GM23338 (cell line): Measurements from ENCODE around the gene CNTNAP2. TPM values are rescaled to one million over a fixed set of nuclear protein-coding genes. Genes with fewer than 3 reads are reported as not detected.

Experiments
- ATAC-seq: fragments of 200-7000 bp; cut with Tn5 transposase; 3 replicates; pipeline ENCODE4 v1.9.1; 2020
- DNase-seq: peaks from one replicate; pipeline ENCODE4 v3.0.0-alpha.2; 2015; ENCODE audit warnings: low spot score
- H2AFZ ChIP-seq: fragments of 200-600 bp; sonication (generic); 2 replicates; pipeline ENCODE4 v1.8.0; 2016; ENCODE audit warnings: antibody characterized with exemption, mild to moderate bottlenecking, moderate library complexity
- H3F3A ChIP-seq: fragments of 200-600 bp; sonication (generic); replicated peaks from 2 replicates; pipeline ENCODE4 v1.8.0; 2017; ENCODE audit warnings: antibody characterized with exemption, mixed run types, low read depth
- H3K27ac ChIP-seq: fragments of 200-600 bp; sonication (generic); 2 replicates; pipeline ENCODE4 v1.6.1; 2016; ENCODE audit warnings: low read depth
- H3K27me3 ChIP-seq: fragments of 200-600 bp; sonication (generic); 2 replicates; pipeline ENCODE4 v1.8.0; 2016; ENCODE audit warnings: mild to moderate bottlenecking, mixed run types, moderate library complexity; ENCODE audit not compliant: insufficient read depth
- H3K36me3 ChIP-seq: fragments of 200-600 bp; sonication (generic); 2 replicates; pipeline ENCODE4 v1.8.0; 2016; ENCODE audit warnings: mild to moderate bottlenecking; ENCODE audit not compliant: insufficient read depth
- H3K4me1 ChIP-seq: fragments of 200-600 bp; sonication (generic); 2 replicates; pipeline ENCODE4 v1.8.0; 2016; ENCODE audit warnings: mild to moderate bottlenecking, moderate library complexity; ENCODE audit not compliant: insufficient read depth
- H3K4me2 ChIP-seq: fragments of 200-600 bp; sonication (generic); 2 replicates; pipeline ENCODE4 v1.7.1; 2017; ENCODE audit warnings: mixed run types
- H3K4me3 ChIP-seq: fragments of 200-600 bp; sonication (generic); 2 replicates; pipeline ENCODE4 v1.6.1; 2016; ENCODE audit warnings: mixed run types
- H3K79me2 ChIP-seq: fragments of 200-600 bp; sonication (generic); replicated peaks from 2 replicates; pipeline ENCODE4 v1.8.0; 2017; ENCODE audit warnings: mild to moderate bottlenecking; ENCODE audit not compliant: insufficient read depth
- H3K9me2 ChIP-seq: fragments of 200-600 bp; sonication (generic); 2 replicates; pipeline ENCODE4 v1.8.0; 2017; ENCODE audit not compliant: insufficient read depth
- H4K20me1 ChIP-seq: fragments of 200-600 bp; sonication (generic); replicated peaks from 2 replicates; pipeline ENCODE4 v1.8.0; 2017; ENCODE audit warnings: mild to moderate bottlenecking; ENCODE audit not compliant: insufficient read depth
- H3K27ac Mint-ChIP-seq: 2 replicates; pipeline ENCODE4 v1.8.0; 2020; ENCODE audit warnings: inconsistent platforms, mild to moderate bottlenecking, moderate library complexity, mixed read lengths
- H3K27me3 Mint-ChIP-seq: 3 replicates; pipeline ENCODE4 v1.8.0; 2022; ENCODE audit warnings: low read depth, mild to moderate bottlenecking, moderate library complexity, mixed read lengths, inconsistent platforms; ENCODE audit not compliant: insufficient read depth, poor library complexity
- H3K36me3 Mint-ChIP-seq: 3 replicates; pipeline ENCODE4 v1.8.0; 2021; ENCODE audit warnings: low read depth, mild to moderate bottlenecking, inconsistent platforms, moderate library complexity, mixed read lengths
- H3K4me1 Mint-ChIP-seq: 3 replicates; pipeline ENCODE4 v1.8.0; 2020; ENCODE audit warnings: mild to moderate bottlenecking, inconsistent platforms, mixed read lengths
- H3K4me3 Mint-ChIP-seq: 3 replicates; pipeline ENCODE4 v1.8.0; 2021; ENCODE audit warnings: moderate library complexity, mild to moderate bottlenecking, inconsistent platforms, mixed read lengths
- H3K9me3 Mint-ChIP-seq: 3 replicates; pipeline ENCODE4 v1.8.0; 2020; ENCODE audit warnings: moderate library complexity, mild to moderate bottlenecking, inconsistent platforms, mixed read lengths
- CREB1 ChIP-seq: fragments of 250-450 bp; sonication (Bioruptor Pico); IDR thresholded peaks from 2 replicates; pipeline ENCODE4 v1.5.0; 2020; ENCODE audit warnings: low read depth, mild to moderate bottlenecking, moderate library complexity
- EZH2 ChIP-seq: fragments of 200-600 bp; sonication (generic); IDR thresholded peaks from one replicate; pipeline ENCODE4 v1.8.0; 2017; ENCODE audit warnings: antibody characterized with exemption, mild to moderate bottlenecking, low read depth; ENCODE audit not compliant: unreplicated experiment
- JUNB ChIP-seq: IDR thresholded peaks from one replicate; pipeline ENCODE4 v1.6.1; 2016; ENCODE audit warnings: antibody characterized with exemption; ENCODE audit not compliant: unreplicated experiment
- NANOG ChIP-seq: IDR thresholded peaks from 2 replicates; pipeline ENCODE4 v1.6.1; 2016; ENCODE audit warnings: antibody characterized with exemption, borderline replicate concordance
- ZNF114 ChIP-seq: fragments of 250-450 bp; sonication (Bioruptor Pico); IDR thresholded peaks from 2 replicates; pipeline ENCODE4 v1.5.0; 2020; ENCODE audit warnings: mild to moderate bottlenecking, moderate library complexity
- ZNF462 ChIP-seq: fragments of 250-450 bp; sonication (Bioruptor Pico); IDR thresholded peaks from 2 replicates; pipeline ENCODE4 v1.5.0; 2020; ENCODE audit warnings: mild to moderate bottlenecking, moderate library complexity
- polyA plus RNA-seq: library from polyadenylated mRNA; unstranded; fragments of >200 nt; fragmentation: Nextera tagmentation; extraction: Ambion mirVana; gene quantifications from 2 replicates; pipeline ENCODE4 v1.2.1, GENCODE V29; 2016
- total RNA-seq: library from RNA; depleted of rRNA; stranded (reverse); fragments of >200 nt; shearing (Covaris generic); gene quantifications from 2 replicates; pipeline ENCODE4 v1.2.3, GENCODE V29; 2014
- TF ChIP-seq, protein P1 (sequence below): IDR thresholded peaks from one replicate; pipeline ENCODE4 v1.6.1; 2018; ENCODE audit warnings: antibody characterized with exemption; ENCODE audit not compliant: unreplicated experiment

The CNTNAP2 gene
- total and polyA plus RNA-seq, 2 experiments from 2014 or later, result 38.2 to 61.3 TPM

DNA sequence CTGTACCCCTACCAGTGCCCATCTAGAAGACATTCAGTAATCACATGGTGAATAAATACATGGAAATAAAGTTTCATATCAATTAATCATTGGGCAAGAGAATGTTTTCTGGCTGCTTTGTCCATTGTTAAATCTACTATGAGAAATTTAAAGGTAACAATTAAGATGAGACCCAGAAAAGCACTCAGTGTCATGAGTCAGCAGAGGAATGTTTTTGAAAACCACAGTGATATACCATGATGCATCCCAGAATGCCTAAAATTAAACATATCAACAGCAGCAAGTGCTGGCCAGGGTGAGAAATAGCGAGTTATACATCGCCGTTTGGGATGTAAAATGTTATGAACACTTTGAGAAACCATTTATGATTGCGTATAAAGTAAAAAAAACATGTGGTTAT is 1648.7 kb downstream of the CNTNAP2 start (continued):
- TF ChIP-seq NANOG, result no peak
- TF ChIP-seq ZNF114 (CRISPR knock-in tag), result no peak
- TF ChIP-seq CREB1 (CRISPR knock-in tag), result no peak
- TF ChIP-seq, protein P1, sequence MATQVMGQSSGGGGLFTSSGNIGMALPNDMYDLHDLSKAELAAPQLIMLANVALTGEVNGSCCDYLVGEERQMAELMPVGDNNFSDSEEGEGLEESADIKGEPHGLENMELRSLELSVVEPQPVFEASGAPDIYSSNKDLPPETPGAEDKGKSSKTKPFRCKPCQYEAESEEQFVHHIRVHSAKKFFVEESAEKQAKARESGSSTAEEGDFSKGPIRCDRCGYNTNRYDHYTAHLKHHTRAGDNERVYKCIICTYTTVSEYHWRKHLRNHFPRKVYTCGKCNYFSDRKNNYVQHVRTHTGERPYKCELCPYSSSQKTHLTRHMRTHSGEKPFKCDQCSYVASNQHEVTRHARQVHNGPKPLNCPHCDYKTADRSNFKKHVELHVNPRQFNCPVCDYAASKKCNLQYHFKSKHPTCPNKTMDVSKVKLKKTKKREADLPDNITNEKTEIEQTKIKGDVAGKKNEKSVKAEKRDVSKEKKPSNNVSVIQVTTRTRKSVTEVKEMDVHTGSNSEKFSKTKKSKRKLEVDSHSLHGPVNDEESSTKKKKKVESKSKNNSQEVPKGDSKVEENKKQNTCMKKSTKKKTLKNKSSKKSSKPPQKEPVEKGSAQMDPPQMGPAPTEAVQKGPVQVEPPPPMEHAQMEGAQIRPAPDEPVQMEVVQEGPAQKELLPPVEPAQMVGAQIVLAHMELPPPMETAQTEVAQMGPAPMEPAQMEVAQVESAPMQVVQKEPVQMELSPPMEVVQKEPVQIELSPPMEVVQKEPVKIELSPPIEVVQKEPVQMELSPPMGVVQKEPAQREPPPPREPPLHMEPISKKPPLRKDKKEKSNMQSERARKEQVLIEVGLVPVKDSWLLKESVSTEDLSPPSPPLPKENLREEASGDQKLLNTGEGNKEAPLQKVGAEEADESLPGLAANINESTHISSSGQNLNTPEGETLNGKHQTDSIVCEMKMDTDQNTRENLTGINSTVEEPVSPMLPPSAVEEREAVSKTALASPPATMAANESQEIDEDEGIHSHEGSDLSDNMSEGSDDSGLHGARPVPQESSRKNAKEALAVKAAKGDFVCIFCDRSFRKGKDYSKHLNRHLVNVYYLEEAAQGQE, result no peak
- TF ChIP-seq EZH2, result no peak
- TF ChIP-seq JUNB, result no peak

GRCh38 chr7:147771344-147771743 is 1654.7 kb downstream of the CNTNAP2 start:
- no peak for DNase-seq
- Histone ChIP-seq H3F3A (no peaks in the 10 kb centered on the region), H3K4me1 (no peaks in the 10 kb centered on the region), H2AFZ (no peak overlapping the region), H3K4me3 (no peak overlapping the region), H3K27me3 (no peaks in the 10 kb centered on the region), H3K4me2 (no peak overlapping the region), H3K79me2 (no peaks in the 10 kb centered on the region), H4K20me1 (no peaks in the 10 kb centered on the region), H3K9me2 (no peaks in the 10 kb centered on the region), H3K36me3 (no peaks in the 10 kb centered on the region), H3K27ac (no peak overlapping the region)
- ATAC-seq, result no peak
- Mint-ChIP-seq H3K4me1 (no peaks in the 10 kb centered on the region), H3K27me3 (no peaks in the 10 kb centered on the region), H3K4me3 (no peak overlapping the region), H3K36me3 (no peaks in the 10 kb centered on the region), H3K27ac (no peak overlapping the region), H3K9me3 (peaks cover 3% of the 10 kb centered on the region; the same call in 2 of the 3 replicates)
- TF ChIP-seq ZNF462 (CRISPR knock-in tag) (no peak), NANOG (no peak)
